ENCODE measurements around the gene VSTM2L. TPM values are rescaled to one million over a fixed set of nuclear protein-coding genes. Genes with fewer than 3 reads are reported as not detected.

VSTM2L gene
- total RNA-seq, 1 donor from 2014 or later, result 39.6 TPM

DNA sequence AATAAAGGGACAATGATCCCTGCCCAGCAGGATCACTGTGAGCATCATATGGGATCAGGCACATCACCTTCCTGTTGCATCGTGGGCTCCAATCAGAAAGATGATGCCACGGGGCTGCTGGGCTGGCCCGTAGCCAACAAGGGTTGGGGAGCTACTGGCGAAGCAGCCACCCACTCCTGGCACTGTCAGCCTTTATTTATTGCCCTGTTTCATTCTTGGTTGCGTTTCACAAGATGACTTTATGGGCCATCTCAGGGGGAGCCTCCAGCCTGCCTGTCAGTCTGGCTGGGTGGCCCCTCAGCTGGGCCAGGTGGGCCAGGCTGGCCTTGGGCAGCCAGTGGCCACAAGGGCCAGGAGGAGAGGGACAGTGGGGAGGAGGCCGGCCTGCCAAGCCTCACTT is 17.3 kb downstream of the VSTM2L start:
- no peak for DNase-seq

DNA sequence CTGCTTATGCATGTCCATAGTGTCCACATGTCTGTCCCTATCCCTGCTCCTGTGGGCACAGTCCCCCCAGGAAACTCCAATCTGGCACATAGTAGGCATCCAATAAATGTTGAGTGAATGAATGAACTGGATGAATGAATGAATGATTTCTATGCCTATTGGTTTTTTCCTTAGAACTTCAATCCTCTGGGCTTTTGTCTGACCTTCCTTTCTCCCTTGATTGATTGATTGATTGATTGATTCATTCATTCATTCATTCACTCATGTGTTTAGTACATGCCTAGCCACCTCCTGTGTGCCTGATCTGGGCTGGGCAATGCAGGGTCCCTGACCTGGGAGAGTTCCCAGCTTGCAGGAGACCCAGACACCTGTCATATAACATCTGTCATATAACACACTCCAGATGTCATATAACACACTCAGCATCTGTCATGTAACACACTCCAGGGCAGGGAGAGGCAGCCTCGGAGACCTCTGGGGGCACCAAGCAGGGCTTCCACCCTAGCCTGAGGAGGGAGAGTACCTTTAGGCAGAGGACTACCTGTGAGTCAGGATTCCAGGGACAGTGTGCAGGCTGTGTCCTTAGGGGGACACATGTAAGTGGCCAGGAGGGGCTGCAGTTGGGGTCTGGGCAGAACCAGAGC is 17.9 kb downstream of the VSTM2L start:
- DNase-seq, result no peak

DNA sequence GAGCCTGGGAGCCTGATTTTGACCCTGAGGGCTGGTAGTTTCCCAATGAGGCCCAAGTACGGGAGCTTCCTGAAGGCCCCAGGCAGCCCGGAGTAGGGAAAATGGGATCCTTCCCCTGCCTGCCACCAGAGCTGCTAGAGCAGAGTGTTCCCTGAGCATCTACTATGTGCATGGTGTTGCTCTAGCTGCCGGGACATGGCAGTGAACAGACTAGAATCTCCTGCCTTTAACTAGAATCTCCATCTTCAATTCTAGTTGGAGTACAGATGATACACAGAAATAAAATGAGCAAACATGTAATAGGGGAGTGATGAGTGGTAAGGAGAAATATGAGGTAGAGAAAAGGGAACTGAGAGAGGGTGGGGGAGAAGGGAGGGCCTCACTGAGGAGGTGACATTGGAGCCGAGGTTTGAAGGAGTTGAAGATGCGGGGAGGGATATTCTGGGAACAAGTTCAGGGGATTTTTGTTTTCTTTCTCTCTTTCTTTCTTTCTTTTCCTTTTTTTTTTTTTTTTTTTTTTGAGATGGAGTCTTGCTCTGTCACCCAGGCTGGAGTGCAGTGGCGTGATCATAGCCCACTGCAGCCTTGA is 18.5 kb downstream of the VSTM2L start:
- no peak for DNase-seq

DNA sequence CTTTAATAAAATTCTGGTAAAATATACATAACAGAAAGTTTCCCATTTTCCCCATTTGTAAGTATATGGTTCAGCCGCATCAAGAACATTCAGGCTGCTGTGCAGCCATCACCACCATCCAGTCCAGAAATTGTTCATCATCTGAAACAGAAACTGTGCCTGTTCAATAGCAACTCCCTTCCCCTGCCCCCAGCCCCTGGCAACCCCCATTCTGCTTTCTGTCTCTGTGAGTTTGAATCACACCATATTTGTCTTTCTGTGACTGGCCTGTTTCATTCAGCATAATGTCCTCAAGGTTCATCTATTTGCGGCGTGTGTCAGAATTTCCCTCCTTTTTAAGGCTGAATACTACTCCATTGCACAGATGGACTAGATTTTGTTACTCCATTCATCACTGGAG is 19.1 kb downstream of the VSTM2L start:
- no peak for DNase-seq

DNA sequence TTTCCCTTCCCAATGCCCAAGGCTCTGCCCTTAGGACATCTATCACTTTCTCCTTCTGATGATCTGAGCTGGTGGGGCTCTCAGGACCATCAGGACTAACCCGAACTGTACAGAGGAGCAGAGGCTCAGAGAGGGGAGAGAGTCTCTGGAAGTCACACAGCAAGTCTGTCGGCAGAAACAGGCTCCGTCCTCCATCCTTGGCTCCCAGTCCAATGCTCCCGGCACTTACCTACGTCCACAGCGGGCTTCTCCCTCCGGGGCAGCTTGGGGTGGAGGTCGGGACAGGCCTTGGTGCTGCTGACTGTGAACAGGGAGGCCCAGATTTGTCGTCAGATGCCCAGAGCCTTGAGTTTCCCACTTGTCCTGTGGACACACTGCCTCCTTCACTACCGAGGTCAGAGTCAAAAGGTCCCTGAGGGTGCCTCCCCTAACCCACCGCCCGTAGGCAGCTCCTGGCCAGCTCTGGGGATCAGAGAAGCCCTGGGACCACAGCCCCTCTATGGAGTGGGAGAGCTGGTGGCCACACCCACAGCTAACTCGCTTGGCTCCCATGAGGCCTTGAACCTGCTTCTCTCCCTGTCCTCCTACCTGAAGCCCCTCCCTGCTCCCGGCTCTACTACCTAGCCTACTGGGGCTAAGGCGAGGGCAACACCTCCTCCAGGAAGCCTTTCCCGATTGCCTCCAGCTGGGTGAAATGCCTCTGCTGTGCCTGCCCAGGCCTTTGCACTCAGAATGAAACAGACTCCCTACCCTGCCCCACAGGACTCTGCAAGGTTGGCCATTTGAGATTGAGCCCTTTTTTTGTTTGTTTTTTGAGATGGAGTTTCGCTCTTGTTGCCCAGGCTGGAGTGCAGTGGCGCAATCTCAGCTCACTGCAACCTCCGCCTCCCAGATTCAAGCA is 22.6 kb downstream of the VSTM2L start:
- DNase-seq, result no peak

DNA sequence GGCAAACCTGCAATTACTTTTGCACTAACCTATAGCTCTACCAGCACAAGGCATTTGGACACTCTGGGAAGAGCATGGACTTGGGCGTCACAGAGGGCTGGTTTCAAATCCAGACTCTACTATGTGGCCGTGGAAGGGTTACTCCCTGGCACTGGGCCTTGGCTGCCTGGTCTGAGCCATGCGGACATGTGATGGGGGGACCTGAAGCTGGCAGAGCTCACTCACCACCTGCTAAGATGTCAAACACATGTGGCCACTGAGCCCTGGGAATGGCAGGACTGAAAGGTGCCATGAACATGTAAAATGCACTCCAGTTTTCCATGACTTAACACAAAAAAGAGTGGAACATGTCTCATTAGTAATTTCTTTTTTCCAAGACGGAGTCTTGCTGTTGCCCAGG is 23.7 kb downstream of the VSTM2L start:
- DNase-seq, result no peak

DNA sequence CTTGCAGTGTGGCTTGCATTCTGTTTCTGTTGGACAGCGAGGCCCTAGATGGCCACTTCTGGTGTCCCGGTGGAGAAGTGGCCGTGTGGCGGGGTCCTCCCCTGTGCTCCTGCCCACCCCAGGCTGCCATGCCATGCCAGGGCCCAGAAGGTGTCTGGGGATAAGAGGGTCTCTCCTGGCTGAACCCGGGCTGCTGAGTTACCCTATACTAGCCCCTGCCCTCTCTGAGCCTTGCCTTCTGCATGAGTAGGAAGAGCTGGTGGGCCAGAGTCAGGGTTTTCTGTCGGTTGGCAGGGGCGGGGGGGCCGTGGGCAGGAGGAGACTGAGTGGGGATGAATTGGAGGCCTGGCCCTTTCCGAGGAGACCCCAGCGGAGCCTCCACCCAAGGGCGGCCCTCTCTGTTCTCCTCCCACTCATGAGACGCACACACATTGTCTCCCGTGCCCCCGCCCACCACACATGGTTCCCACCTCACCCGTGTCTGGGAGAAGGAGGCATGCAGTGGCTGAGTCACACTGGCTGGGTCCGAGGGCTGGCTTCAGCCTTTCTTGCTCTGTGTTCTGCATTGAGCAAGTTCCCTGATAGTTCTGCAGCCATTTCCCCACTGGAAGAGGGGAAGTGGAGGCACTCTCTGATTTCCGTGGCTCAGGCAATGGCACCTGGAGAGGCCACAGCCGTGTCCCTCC is 24.6 kb downstream of the VSTM2L start:
- no peak for DNase-seq

GRCh38 chr20:37928996-37929682 is 26.2 kb downstream of the VSTM2L start:
- no peak for DNase-seq

DNA sequence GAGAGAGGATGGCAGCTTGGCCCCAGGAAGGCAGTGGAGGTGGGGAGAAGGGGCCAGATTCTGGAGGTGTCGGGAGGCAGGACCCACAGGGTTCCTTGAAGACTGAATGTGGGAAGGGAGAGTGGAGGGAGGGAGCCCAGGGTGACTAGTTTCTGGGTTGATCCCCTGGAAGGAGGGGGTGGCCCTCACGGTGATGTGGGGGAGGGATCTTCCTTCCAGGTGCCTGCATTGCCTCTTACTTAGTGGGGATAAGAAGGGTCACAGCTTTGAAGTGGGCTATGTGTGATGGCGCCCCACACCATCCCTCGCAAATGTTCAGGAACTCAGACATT is 26.7 kb downstream of the VSTM2L start:
- no peak for DNase-seq

DNA sequence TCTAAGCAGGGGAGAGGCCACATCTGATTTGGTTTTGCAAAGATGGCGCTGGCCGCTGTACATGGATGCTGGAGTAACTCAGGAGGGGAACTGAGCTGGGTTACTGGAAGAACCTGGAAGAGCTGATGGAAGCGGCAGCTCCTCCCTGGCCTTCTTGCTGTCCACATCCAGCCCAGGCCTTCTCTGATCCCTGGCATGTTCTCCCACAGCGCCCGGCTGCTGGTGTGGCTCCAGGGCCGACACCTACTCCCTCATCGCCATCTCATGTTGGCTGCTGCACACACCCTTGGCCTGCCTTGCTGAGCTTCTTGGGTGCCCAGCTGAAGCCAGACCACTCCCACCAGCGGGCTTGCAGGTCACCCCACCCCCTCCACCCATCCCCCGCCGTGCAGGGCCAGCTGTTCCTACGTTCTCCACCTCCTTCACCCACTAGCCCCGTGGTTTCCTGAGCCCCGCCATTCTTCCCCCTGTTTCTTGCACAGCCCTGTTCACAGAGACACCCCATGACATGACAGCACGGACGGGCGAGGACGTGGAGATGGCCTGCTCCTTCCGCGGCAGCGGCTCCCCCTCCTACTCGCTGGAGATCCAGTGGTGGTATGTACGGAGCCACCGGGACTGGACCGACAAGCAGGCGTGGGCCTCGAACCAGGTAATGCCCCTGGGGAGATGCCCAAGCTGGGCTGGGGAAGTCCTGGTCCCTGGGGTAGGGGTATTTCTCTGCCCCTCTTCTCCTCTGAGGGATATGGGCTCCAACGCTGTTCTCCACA is 28.4 kb downstream of the VSTM2L start:
- DNase-seq, result no peak

DNA sequence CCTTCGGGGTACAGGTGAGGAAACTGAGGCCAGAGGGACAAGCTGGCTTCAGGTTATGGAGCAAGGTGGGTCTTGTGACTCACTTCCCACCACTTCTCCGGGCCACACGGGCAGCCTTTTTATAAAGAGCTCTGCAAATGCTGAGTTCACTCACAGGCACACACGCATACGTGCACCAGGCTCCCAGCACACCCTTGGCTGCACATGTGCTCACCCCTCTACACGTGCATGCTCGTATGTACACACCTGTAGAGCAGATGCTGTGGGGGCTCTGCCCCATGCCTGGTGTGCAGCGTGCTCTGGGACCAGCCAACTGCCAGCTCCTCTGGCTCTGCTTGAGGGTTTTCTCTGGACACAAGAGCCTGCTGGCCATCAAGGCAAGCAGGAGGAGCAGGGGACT is 29.1 kb downstream of the VSTM2L start:
- no peak for DNase-seq

- DNase-seq, result no peak
Observed at GRCh38 chr20:37932919-37933318, 30.0 kb downstream of the VSTM2L start.

- no peak for DNase-seq
Observed at GRCh38 chr20:37933786-37934633, 31.1 kb downstream of the VSTM2L start.

DNA sequence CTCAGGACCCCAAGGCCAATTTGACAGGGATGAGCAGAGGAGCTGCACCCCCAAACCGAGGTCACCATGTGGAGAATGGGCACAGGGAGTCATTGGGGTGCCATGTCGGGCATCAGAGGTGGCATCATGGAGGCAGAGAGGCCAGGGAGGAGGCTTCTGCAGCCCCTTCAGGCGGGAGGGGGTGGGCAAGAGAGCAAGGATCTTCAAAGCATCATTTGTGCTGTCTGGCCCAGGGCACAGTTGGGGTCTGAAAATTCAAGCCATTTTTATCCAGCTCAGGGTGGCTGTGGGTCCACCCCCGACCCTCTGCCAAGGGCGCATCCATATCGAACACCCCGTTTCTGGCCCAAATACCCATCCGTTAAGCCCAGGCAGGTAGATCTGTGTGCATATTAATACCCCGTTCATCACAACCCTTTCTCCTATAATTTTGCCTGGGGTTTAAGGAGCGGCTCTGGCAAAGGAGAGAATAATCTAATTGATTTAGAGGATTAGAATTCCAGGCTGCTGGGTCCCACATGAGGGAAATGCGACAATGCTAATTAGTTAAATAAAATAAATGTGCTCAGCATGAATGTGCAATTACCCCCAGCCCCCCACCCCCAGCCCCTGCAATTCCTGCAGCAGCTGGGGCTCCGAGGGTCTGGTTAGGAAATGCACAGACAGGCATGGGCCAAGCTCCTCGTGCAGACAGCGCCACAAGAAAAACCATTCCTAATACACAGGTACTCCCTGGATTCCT is 31.9 kb downstream of the VSTM2L start:
- no peak for DNase-seq

DNA sequence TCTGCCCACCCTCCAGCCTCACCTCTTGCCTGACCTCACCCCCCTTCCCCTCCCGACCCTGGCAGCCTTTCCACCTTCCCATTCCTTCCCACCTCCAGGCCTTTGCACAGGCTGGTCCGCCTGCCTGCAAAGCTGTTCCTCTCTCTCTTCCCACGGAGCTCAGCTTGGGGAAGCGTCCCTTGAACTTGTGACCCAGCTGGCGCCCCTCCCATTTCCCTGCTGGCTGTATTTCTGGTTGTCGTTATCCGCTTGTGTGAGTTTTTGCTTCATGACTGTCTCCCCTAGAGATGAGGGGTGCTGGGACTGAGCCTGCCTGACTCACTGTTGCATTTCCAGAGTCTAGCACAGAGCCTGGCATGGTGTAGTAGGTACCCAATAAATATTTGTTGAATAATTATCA is 32.5 kb downstream of the VSTM2L start:
- DNase-seq, result no peak

- DNase-seq, result no peak
Observed at GRCh38 chr20:37936041-37936440, 33.1 kb downstream of the VSTM2L start.

DNA sequence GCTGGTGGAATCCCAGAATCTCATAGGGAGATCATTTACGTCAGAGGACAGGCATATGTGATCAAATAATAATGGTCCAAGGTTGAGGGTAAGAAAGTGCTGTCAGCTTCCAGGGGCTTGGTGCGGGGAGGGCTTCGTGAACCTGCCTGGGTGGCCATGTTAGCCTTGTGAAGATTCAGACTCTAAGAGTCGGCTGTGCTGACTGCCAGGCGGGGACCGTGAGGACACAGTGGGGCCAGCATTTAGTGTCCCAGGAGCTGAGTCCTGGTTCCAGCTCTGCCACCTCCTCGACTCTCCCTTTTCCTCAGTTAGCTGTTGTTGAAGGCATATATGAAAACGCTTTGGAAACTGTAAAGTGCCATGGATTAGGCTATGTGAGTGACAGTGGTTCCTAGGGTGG is 33.5 kb downstream of the VSTM2L start:
- DNase-seq, result no peak

DNA sequence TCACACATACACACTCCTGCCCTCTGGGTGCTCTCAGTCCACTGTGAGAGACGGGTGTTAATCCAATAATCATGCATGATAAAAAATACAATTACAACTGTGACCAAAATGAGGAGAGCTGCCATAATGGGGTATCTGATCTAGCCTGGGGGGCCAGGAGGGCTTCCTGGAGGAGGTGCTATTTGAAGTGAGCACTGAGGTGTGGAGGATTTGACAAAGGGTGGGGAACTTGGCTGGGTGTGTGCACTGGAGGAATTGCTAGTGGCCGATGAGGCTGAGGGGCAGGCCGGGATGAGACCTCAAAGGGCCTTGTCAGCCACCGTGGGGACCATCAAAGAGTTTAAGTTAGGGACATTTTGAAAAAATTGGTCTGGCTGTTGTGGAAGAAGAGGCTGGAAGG is 34.8 kb downstream of the VSTM2L start:
- no peak for DNase-seq

- DNase-seq, result no peak
Observed at GRCh38 chr20:37938181-37938750, 35.3 kb downstream of the VSTM2L start.

DNA sequence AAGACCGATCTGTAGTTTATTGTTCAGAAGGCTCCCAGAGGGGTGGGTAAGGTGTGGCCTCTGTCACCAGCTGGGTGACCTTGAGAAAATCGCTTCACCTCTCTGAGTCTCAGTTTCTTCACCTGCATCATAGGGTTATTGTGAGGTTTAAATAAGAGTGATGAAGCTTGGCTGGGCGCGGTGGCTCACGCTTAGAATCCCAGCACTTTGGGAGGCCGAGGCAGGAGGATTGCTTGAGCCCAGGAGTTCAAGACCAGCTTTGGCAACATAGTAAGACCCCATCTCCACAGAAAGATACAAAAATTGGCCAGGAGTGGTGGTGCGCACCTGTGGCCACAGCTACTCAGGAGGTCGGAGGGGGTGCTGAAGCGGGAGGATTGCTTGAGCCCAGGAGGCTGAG is 36.0 kb downstream of the VSTM2L start:
- no peak for DNase-seq
